Measurements from ENCODE around the gene SEPTIN2.
"Not testable (repeated sequence)": the region's sequence is repeated elsewhere in the genome, so short reads cannot be mapped to it uniquely, and the experiment has no call there.

SEPTIN2 gene

GRCh38 chr2:241350878-241351639 is 35.3 kb downstream of the SEPTIN2 start:
- DNase-seq (ENCODE audit: low read depth): no peak

DNA sequence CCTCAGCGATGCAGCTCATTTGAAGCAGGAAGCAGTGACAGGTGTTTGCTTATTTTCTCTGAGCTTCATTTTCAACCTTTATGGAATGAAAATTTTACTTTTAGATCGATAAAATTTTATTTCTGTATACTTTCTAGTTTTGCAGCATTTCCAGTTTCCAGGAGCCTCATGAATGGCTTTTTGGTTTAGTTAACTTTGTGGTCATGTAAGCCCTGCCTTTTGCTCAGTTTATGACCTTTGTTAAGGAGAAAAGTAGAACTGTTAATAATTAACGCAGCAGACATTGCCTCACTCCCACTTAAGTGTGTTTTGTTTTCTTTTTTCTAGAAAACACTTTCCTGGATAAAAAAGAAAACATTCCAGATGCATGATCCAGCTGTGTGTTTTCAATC is 35.9 kb downstream of the SEPTIN2 start:
- DNase-seq (ENCODE audit: low read depth): no peak

DNA sequence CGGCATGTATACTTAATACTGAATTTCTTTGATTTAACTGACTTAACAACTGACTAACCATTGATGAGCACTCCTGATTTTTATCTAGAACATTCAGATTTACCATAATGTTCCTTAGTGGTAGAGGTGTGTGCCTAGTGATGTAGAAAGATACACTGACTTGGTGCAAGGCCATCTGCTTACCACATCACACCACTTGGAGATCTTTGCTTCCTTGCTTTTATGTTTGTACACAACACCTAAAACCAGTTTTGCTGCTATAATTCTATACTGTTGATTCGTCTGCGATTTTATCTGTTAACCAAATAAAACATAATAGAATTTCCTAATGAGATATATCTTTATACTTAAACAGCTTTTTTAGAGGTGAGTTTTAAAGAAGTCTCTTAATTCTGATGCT is 36.5 kb downstream of the SEPTIN2 start:
- no peak for DNase-seq (ENCODE audit: low read depth)

- peak; percentile 59 for DNase-seq (ENCODE audit: low read depth)
These were observed 39.2 kb downstream of the SEPTIN2 start for GRCh38 chr2:241354668-241355658.

DNA sequence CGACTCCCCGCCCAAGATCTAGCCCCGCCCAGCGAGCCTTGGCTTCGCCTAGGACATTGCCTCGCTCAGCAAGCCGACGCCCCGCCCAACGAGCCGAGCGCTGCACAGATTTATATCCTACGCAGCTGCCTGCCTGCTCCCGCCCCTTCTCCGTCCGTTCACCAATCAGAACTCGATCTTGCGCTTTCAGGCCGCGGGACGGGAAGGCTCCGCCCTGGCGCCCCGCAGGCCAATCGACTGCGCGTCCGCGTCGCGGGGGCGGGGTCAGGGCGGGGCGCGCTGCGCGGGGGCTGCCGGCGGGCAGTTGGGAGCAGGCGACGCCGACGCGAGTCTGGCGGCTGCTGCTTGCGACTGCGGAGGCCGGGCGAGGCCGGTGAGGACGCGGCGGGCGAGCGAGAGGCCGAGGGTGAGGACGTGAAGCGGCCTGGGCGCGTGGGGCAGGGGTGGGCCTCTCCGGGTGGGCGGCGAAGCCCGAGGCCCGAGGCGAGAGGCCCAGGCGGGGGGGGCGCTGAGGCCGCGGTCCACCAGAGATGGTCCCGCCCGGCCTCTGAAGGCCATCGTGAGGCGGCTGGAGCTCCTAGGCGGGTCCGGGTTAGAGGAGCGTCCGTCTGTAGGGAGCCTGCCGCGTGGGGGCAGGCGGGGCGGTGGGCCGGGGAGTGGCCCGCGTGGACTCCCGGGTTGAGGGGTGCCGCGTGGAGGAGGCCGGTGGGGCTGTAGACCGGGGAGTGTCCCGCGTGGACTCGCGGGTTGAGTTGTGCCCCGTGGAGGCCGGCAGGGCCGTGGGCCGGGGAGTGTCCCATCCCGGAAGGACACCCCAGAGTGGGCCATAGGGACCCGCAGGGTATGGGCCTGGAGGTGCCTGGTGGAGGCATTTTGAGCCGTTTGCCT is 40.5 kb downstream of the SEPTIN2 start, which contains the start of gene FARP2:
Gene FARP2 (plus strand): TSS at position 303 of the 888 bp plus-strand sequence. CDS start 16,823 bp downstream, outside the sequence.
- peak; percentile 98 for DNase-seq (ENCODE audit: low read depth)

DNA sequence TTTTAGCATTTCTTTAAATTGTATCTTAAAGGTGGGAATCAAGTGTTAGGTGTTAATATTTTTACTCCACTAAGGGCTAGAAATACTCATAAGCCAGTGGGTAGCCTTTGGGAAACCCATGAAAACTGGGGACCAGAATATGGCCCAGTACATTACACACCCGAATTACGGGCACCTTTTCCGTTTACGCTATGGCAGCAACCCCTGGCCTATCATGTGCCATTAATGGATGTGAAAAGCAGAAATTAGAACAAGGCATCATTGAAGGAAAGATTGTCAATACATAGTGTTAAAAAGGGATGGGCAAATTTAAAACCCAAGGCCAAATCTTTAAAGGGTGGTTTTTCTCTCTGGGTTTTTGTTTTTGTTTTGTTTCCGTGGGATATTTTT is 41.1 kb downstream of the SEPTIN2 start:
- no peak for DNase-seq (ENCODE audit: low read depth)

GRCh38 chr2:241357531-241357930 is 41.8 kb downstream of the SEPTIN2 start:
- DNase-seq (ENCODE audit: low read depth): no peak

DNA sequence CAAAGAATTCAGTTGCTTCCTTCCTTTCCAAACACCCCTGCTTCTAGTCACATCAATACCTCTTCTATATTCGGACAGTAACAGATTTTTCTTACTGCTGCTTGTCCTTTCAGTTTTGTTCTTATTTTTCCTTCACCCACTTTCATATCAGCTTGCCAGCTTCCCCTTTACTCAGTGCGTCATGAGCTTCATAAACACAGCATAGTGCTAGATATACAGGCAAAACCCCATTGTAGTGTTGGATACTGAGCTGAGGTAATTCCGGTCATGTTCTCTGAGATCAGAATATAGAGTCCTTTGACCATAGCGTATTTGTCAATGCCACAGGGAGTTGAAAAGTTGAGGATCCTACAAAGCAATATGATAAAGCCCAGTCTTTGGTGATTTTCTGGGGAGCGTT is 42.7 kb downstream of the SEPTIN2 start:
- DNase-seq (ENCODE audit: low read depth): no peak

DNA sequence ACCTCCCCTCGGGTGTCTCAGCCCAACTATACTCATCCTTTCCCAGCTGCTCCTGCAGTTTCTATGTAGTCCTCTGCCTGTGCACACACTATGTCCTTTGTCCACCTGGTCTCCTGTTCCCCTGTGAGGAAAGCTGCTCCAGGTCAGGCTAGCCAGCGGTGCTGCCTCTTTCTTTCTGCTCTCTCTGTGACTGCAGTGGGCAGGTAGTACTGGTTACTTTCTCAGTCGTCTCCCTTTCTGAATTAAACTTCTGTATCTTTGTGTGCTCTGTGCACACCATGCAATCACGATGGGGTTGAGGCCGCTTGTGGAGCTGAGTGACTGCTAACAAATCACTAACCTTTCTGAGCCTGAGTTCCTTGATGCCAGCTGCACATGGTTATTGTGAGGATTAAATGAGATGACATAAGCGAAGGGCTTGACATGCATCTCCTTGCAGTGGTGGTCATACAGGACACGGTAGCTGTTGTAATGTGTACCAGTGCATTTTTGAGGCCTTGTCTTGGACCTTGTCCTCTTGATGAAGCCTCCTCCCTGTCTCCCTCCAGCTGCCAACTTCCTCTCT is 43.8 kb downstream of the SEPTIN2 start:
- DNase-seq (ENCODE audit: low read depth): no peak

DNA sequence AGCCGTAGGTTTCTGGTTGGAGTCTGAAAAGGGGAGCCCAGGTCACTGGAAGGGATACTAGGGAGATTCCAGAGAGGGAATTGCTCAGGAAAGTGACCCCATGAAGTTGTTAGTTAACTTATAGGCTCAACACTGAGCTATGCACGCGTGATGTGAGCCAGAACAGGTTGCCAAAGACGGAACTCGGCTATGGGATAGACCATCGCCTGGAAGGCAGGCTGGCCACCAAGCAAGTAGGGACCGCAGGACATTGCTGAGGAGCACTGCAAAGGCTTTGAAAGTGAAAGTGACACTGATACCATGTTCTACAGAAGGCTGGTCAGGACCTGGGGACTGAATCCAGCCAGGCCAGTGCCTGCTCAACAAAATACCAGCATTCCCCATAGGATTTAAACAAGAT is 47.7 kb downstream of the SEPTIN2 start:
- DNase-seq (ENCODE audit: low read depth): no peak

DNA sequence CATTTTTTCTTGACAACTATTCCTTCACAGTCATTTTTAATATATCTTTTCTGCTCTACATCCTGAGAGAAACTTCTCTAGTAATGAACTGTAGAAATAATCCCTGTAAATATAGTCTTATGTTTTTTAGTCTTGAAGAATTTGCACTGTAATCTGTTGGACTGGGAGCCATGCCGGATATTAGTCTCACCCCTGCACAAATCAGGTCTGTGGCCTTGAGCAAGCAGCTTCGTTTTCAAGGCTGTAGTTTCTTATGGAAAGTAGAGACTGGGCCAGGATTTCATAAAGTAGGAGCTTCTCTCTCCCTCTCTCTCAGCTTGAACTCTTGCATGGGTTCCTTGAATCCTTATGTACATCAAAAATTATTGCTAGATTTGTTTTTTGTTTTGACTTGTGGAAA is 49.1 kb downstream of the SEPTIN2 start:
- DNase-seq (ENCODE audit: low read depth): no peak

DNA sequence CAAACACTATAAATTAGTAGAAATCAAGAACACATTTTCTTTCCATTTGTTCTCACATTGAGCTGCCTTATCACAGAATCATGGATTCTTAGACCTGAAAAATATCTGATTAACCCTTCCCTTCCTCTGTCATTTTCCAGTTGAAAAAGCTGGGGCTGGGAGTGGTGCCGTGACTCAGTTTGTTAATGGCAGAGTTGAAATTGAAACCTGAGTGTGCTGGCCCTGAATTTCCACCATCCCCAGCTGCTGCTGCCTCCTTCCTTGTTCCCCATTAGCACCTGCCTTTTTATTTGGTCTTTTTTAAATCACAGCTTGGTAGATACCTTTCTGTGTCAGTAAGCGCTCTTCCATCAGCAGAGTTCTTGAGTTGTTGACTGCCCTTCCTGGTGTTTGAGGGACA is 51.0 kb downstream of the SEPTIN2 start:
- no peak for DNase-seq (ENCODE audit: low read depth)

- no peak for DNase-seq (ENCODE audit: low read depth)
These were observed 52.9 kb downstream of the SEPTIN2 start for GRCh38 chr2:241368643-241369042.

- no peak for DNase-seq (ENCODE audit: low read depth)
These were observed 56.8 kb downstream of the SEPTIN2 start for GRCh38 chr2:241372361-241372992.

GRCh38 chr2:241373446-241373845 is 57.7 kb downstream of the SEPTIN2 start:
- no peak for DNase-seq (ENCODE audit: low read depth)

DNA sequence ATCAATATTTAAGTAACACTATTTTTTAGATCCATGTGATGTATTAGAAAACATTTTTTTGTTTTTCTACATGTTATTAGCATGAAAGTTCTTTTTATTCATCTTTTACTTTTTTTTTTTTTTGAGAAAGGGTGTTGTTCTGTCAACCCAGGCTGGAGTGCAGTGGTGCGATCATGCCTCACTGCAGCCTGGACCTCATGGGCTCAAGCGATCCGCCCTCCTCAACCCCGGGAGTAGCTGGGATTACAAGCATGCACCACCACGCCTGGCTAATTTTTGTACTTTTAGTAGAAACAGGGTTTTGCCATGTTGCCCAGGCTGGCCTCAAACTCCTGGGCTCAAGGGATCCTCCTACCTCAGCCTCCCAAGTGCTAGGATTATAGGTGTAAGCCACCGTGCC is 58.2 kb downstream of the SEPTIN2 start:
- DNase-seq (ENCODE audit: low read depth): not testable (repeated sequence)

DNA sequence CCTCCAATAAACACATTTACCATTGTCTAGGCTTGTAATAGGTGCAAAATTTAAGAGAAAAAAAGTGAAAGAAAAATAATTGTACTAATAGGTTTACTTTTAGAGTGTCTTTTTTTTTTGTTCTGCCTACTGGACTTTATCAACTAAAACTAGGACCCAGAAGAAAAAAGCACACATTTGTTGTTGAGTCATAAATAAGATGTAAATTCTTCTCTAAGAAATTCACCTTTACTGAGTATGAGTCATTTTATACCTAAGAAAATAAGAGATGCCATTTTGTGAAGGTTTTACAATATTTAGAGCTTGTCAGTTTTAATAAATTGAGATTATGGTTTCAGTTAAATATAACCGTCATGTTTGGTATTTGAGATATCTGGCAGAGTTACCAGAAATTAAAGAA is 59.6 kb downstream of the SEPTIN2 start:
- DNase-seq (ENCODE audit: low read depth): no peak

GRCh38 chr2:241376808-241377207 is 61.1 kb downstream of the SEPTIN2 start:
- DNase-seq (ENCODE audit: low read depth): no peak

DNA sequence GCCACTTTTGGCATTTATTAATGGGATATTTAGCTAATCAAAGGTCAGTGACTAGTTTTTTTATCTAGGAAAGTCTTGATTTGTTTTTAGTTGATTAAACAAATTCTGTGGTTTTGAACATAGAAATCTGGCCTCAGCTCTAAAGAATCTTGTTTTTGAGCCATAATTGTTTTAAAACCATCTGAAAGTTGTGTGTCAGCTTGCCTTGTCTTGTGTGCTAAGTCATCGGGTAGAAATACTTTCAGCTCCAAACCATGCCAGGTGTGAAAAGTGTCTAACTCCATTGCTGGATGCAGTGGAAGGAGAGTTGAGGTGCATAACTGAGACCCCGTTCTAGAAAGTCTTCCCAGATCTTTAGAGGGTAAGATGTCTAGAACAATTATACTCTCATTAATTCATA is 63.1 kb downstream of the SEPTIN2 start:
- DNase-seq (ENCODE audit: low read depth): no peak

GRCh38 chr2:241379481-241380480 is 64.1 kb downstream of the SEPTIN2 start:
- DNase-seq (ENCODE audit: low read depth): no peak

Measured in stimulated activated CD4-positive, alpha-beta T cell treated with anti-CD3 and anti-CD28 coated beads, Interleukin-2, amount 100 ng/mL, for 4 hours (primary cell).